ENCODE results near the gene VPS26B. TPM values are rescaled to one million over a fixed set of nuclear protein-coding genes. Genes with fewer than 3 reads are reported as not detected.

VPS26B gene
- total and polyA plus RNA-seq, 2 experiments from 2014 or later, result 28.2 to 37.3 TPM

DNA sequence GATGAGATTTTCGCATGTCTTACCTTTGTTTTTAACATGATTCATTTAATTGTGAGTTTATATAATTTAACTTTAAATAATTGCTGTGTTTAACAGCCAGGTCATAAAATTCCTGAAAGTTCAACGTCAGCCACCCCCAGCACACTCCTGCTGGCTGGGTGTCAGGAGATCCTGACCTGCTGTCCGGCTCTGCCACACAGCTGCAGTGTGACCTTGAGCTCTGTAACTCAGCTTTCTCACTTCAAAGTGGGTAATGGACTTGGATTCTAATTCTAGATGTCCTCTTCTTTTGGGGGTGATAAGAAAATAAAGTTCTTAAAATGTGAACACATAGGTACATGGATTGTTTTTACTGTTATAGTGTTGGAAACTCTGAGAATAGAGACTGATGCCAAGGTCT is 10.9 kb downstream of the VPS26B start:
- H3K27me3 ChIP-seq, result no peaks in the 10 kb centered on the region
- H3K9me2 ChIP-seq (replicated peaks; ENCODE audit: insufficient read depth), result no peaks in the 10 kb centered on the region
- H3K9me3 ChIP-seq (ENCODE audit: low read depth), result no peaks in the 10 kb centered on the region
- TF ChIP-seq CTCF (IDR thresholded peaks at IDR 0.05; ENCODE audit: poor library complexity), result no peak
- TF ChIP-seq EZH2 (IDR thresholded peaks at IDR 0.05; ENCODE audit: borderline replicate concordance), result no peak
- TF ChIP-seq EZH2phosphoT487 (IDR thresholded peaks at IDR 0.05; ENCODE audit: low read depth, severe bottlenecking, unreplicated experiment), result no peak
- no peaks in the 10 kb centered on the region for H3K36me3 ChIP-seq (replicated peaks; ENCODE audit: insufficient read depth, low read depth)
- H4K20me1 ChIP-seq (ENCODE audit: insufficient read depth, poor library complexity, severe bottlenecking), result no peaks in the 10 kb centered on the region
- no peak overlapping the region for H3K27ac ChIP-seq
- H3K4me3 ChIP-seq, result no peak overlapping the region
- H2AFZ ChIP-seq, result no peak overlapping the region
- H3K4me1 ChIP-seq (ENCODE audit: insufficient read depth), result no peaks in the 10 kb centered on the region
- peaks cover 11% of the 10 kb centered on the region for H3K79me2 ChIP-seq
- H3K4me2 ChIP-seq, result no peak overlapping the region
- DNase-seq (ENCODE audit: low spot score), result no peak
- WGBS (ENCODE audit: low lambda C conversion rate, missing lambda C conversion rate), result 88% methylated on average over 3 of the region's 3 CpGs

DNA sequence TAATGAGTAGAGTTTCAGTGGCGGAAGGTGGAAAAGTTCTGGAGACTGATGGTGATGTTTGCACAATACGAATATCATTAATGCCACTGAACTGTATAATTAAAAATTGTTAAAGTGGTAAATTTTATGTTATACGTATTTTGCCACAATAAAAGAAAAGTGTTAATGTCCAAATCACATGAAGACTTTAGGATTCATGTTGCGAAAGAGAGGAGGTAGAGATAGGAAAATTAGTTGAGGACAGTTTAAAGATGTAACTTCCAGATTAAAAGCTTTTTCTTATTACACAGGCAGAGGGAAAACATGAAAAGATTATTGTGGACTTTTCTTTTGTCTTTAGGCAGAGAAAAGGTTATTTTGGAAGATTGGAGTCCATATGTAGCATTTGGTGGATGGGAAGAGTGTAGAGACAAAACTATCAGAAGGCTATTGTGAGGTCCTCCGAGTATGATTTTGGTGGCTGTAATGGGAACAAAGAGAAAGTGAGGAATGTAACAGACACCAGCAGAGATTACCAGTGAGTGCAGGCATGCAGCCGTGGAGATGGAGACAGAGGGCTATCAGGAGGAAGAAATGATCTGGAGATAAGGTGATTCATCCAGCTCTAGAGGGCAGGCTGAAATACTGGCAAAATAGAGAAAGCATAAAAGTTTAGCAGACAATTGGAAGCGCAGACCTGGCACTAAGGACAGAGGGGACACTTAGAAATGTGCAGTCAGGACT is 12.5 kb downstream of the VPS26B start:
- Histone ChIP-seq H3K4me3 (no peak overlapping the region), H3K79me2 (peaks cover 6% of the 10 kb centered on the region), H2AFZ (no peak overlapping the region), H3K36me3 (replicated peaks; ENCODE audit: insufficient read depth, low read depth) (no peaks in the 10 kb centered on the region), H3K27ac (no peak overlapping the region), H3K9me2 (replicated peaks; ENCODE audit: insufficient read depth) (no peaks in the 10 kb centered on the region), H3K4me2 (no peak overlapping the region), H3K27me3 (no peaks in the 10 kb centered on the region), H4K20me1 (ENCODE audit: insufficient read depth, poor library complexity, severe bottlenecking) (no peaks in the 10 kb centered on the region), H3K4me1 (ENCODE audit: insufficient read depth) (no peaks in the 10 kb centered on the region), H3K9me3 (ENCODE audit: low read depth) (no peaks in the 10 kb centered on the region)
- DNase-seq (ENCODE audit: low spot score), result no peak
- TF ChIP-seq EZH2phosphoT487 (IDR thresholded peaks at IDR 0.05; ENCODE audit: low read depth, severe bottlenecking, unreplicated experiment) (no peak), CTCF (IDR thresholded peaks at IDR 0.05; ENCODE audit: poor library complexity) (no peak), EZH2 (IDR thresholded peaks at IDR 0.05; ENCODE audit: borderline replicate concordance) (no peak)
- 78% methylated on average over 7 of the region's 7 CpGs for WGBS (ENCODE audit: low lambda C conversion rate, missing lambda C conversion rate)

GRCh38 chr11:134237557-134237922 is 13.1 kb downstream of the VPS26B start:
- no peaks in the 10 kb centered on the region for H4K20me1 ChIP-seq (ENCODE audit: insufficient read depth, poor library complexity, severe bottlenecking)
- no peaks in the 10 kb centered on the region for H3K9me3 ChIP-seq (ENCODE audit: low read depth)
- no peak for DNase-seq (ENCODE audit: low spot score)
- TF ChIP-seq EZH2 (IDR thresholded peaks at IDR 0.05; ENCODE audit: borderline replicate concordance), result no peak
- TF ChIP-seq CTCF (IDR thresholded peaks at IDR 0.05; ENCODE audit: poor library complexity), result no peak
- TF ChIP-seq EZH2phosphoT487 (IDR thresholded peaks at IDR 0.05; ENCODE audit: low read depth, severe bottlenecking, unreplicated experiment), result no peak
- peaks cover 2% of the 10 kb centered on the region for H3K79me2 ChIP-seq
- no peaks in the 10 kb centered on the region for H3K4me1 ChIP-seq (ENCODE audit: insufficient read depth)
- H3K4me3 ChIP-seq, result no peak overlapping the region
- 84% methylated on average over 11 of the region's 11 CpGs for WGBS (ENCODE audit: low lambda C conversion rate, missing lambda C conversion rate)
- H3K27me3 ChIP-seq, result no peaks in the 10 kb centered on the region
- H3K4me2 ChIP-seq, result no peak overlapping the region
- no peaks in the 10 kb centered on the region for H3K36me3 ChIP-seq (replicated peaks; ENCODE audit: insufficient read depth, low read depth)
- no peak overlapping the region for H3K27ac ChIP-seq
- H2AFZ ChIP-seq, result no peak overlapping the region
- no peaks in the 10 kb centered on the region for H3K9me2 ChIP-seq (replicated peaks; ENCODE audit: insufficient read depth)
